K562 (cell line): ENCODE measurements around the gene TMC4. TPM values are rescaled to one million over a fixed set of nuclear protein-coding genes. Genes with fewer than 3 reads are reported as not detected.

ENCODE experiments used
- ATAC-seq: fragments of 200-7000 bp; cut with Tn5 transposase; 3 replicates; pipeline ENCODE4 v1.9.1; 2020; ENCODE audit warnings: moderate library complexity
- BruUV-seq: library from RNA; stranded (reverse); fragments of 400-500 nt; replicated peaks from 2 replicates; lab custom pipeline; 2021; lab: Mats Ljungman, UMichigan
- CTCF ChIA-PET: fragments of 300-600 bp; formaldehyde crosslinking; extraction: SDS; loops from one replicate; lab custom pipeline; 2021; ENCODE audit warnings: low intra/inter-chr PET ratio; lab: Yijun Ruan, JAX
- POLR2A ChIA-PET: fragments of 300-600, 350-650 bp; sonication (Branson Sonifier 250); formaldehyde crosslinking; extraction: SDS; loops from one replicate; lab custom pipeline; 2021; ENCODE audit warnings: antibody characterized with exemption, inconsistent platforms; lab: Yijun Ruan, JAX
- DNase-seq, 4 experiments: peaks; one replicate each; pipeline versions ENCODE4 v3.0.0 to v3.0.0-alpha.2; 2011 to 2018; ENCODE audit warnings: low spot score in 3 of 4, mixed read lengths in 3 of 4; ENCODE audit errors: extremely low read depth in 1 of 4
- FAIRE-seq: peaks from 2 replicates; lab custom pipeline; 2011; peaks lifted over from hg19 to GRCh38; lab: Jason Lieb, UNC
- H2AFZ ChIP-seq: 2 replicates; pipeline ENCODE4 v1.6.0; 2011; ENCODE audit warnings: low read depth, low read length, control low read depth, inconsistent platforms
- H3K27ac ChIP-seq: fragments of 200-600 bp; 3 replicates; pipeline ENCODE4 v1.8.0; 2011; ENCODE audit warnings: low read depth, mild to moderate bottlenecking, control low read depth, inconsistent platforms, low read length, moderate library complexity, mixed read lengths; ENCODE audit errors: extremely low read depth
- H3K27me3 ChIP-seq, 2 experiments: fragments of 300-600 bp in 1 of 2; 2 replicates in 1 of 2; 3 replicates in 1 of 2; pipeline versions ENCODE4 v1.6.0 to v1.8.0; 2011; ENCODE audit warnings: inconsistent platforms in 2 of 2, low read length in 2 of 2, mild to moderate bottlenecking in 1 of 2, mixed read lengths in 1 of 2, moderate library complexity in 1 of 2; ENCODE audit not compliant: control insufficient read depth in 2 of 2, insufficient read depth in 2 of 2
- H3K36me3 ChIP-seq: fragments of 300-600 bp; 3 replicates; pipeline ENCODE4 v1.8.0; 2011; ENCODE audit warnings: mild to moderate bottlenecking, low read length, inconsistent platforms; ENCODE audit not compliant: control insufficient read depth, insufficient read depth
- H3K4me1 ChIP-seq, 2 experiments: fragments of 200-600 bp in 1 of 2; replicated peaks in 1 of 2; 2 replicates in 1 of 2; 3 replicates in 1 of 2; pipeline versions ENCODE4 v1.5.1 to v1.8.0; 2011; ENCODE audit warnings: inconsistent platforms in 2 of 2, low read length in 2 of 2, mild to moderate bottlenecking in 1 of 2, mixed read lengths in 1 of 2, moderate library complexity in 1 of 2; ENCODE audit not compliant: control insufficient read depth in 2 of 2, insufficient read depth in 2 of 2
- H3K4me2 ChIP-seq: 2 replicates; pipeline ENCODE4 v1.6.1; 2011; ENCODE audit warnings: low read length, control low read depth, inconsistent platforms, mixed read lengths; ENCODE audit not compliant: insufficient read depth
- H3K4me3 ChIP-seq: fragments of 200-600 bp; sonication (generic), shearing (Covaris generic); 2 replicates; pipeline ENCODE4 v1.5.1; 2016; ENCODE audit warnings: control low read depth, inconsistent platforms
- H3K79me2 ChIP-seq: fragments of 200-600 bp; 3 replicates; pipeline ENCODE4 v1.8.0; 2011; ENCODE audit warnings: low read length, inconsistent platforms; ENCODE audit not compliant: control insufficient read depth, insufficient read depth
- H3K9ac ChIP-seq, 2 experiments: 2 replicates each; pipeline versions ENCODE4 v1.6.0 to v1.6.1; 2011; ENCODE audit warnings: low read depth in 2 of 2, low read length in 2 of 2, control low read depth in 1 of 2, inconsistent platforms in 1 of 2, mild to moderate bottlenecking in 1 of 2, mixed read lengths in 1 of 2; ENCODE audit not compliant: insufficient read depth in 1 of 2
- H3K9me1 ChIP-seq: one replicate; pipeline ENCODE4 v1.6.0; 2011; ENCODE audit warnings: inconsistent platforms, mild to moderate bottlenecking, low read length, moderate library complexity; ENCODE audit not compliant: control insufficient read depth, insufficient read depth
- H3K9me3 ChIP-seq: replicated peaks from 2 replicates; pipeline ENCODE4 v1.5.1; 2011; ENCODE audit warnings: low read depth, low read length, inconsistent platforms; ENCODE audit not compliant: control insufficient read depth, insufficient read depth
- H4K20me1 ChIP-seq: replicated peaks from 2 replicates; pipeline ENCODE4 v1.6.1; 2011; ENCODE audit warnings: low read length, inconsistent platforms, mixed read lengths; ENCODE audit not compliant: control insufficient read depth, insufficient read depth
- C11orf30 ChIP-seq: fragments of 450-650 bp; IDR thresholded peaks from 2 replicates; pipeline ENCODE4 v1.6.1; 2016; ENCODE audit warnings: low read depth, mild to moderate bottlenecking
- ETV5 ChIP-seq: sonication (generic); formaldehyde crosslinking; IDR thresholded peaks from 2 replicates; pipeline ENCODE4 v1.4.0; 2020; ENCODE audit warnings: low read depth, mild to moderate bottlenecking, missing genetic modification reagents
- KLF10 ChIP-seq: fragments of 250-450 bp; sonication (Bioruptor Pico); IDR thresholded peaks from 2 replicates; pipeline ENCODE4 v1.6.1; 2021; ENCODE audit warnings: matching md5 sums
- POLR2B ChIP-seq: fragments of 450-650 bp; IDR thresholded peaks from 2 replicates; pipeline ENCODE4 v1.6.1; 2018; ENCODE audit warnings: low read depth; ENCODE audit not compliant: partially characterized antibody
- RBFOX2 ChIP-seq: fragments of 200-400 bp; formaldehyde crosslinking; IDR thresholded peaks from 2 replicates; pipeline ENCODE4 v1.6.1; 2017; ENCODE audit warnings: low read depth, mild to moderate bottlenecking, low read length, moderate library complexity
- ZNF511 ChIP-seq: sonication (generic); formaldehyde crosslinking; IDR thresholded peaks from 2 replicates; pipeline ENCODE4 v1.8.0; 2022; ENCODE audit warnings: mild to moderate bottlenecking, missing genetic modification reagents
- WGBS: fragments of 100-300 bp; shearing (Covaris generic); methylation state at CpG from one replicate; pipeline ENCODE4 v1.1.6; 2016; ENCODE audit warnings: low coverage, mixed read lengths; ENCODE audit not compliant: insufficient coverage; ENCODE audit errors: missing lambda C conversion rate; 5-methylcytosine and 5-hydroxymethylcytosine counted together
- in situ Hi-C: fragments of 300-500 bp; cut with MboI; formaldehyde crosslinking; loops from 4 replicates; pipeline ENCODE4 v1.15.0; 2018; ENCODE audit warnings: inconsistent platforms, mixed read lengths
- intact Hi-C: fragments of 100-400 bp; cut with micrococcal nuclease; formaldehyde crosslinking; loops from 2 replicates; pipeline ENCODE4 v1.14.2; 2022
- polyA plus RNA-seq, 8 experiments: library from polyadenylated mRNA; depleted of rRNA in 4 of 8; stranded (reverse) in 5 of 8; unstranded in 3 of 8; fragments of >200 nt; fragmentation: Nextera tagmentation in 2 of 8; fragmentation: Illumina TruSeq in 1 of 8; extraction: Ambion mirVana in 2 of 8; extraction: Trizol in 1 of 8; gene quantifications; 2 replicates each; pipeline versions ENCODE4 v1.2.1 to v1.2.3, GENCODE V29; 2011 to 2014; ENCODE audit warnings: inconsistent platforms in 1 of 8, missing spikeins in 1 of 8
- total RNA-seq, 7 experiments: library from RNA; depleted of rRNA in 6 of 7; stranded (reverse); fragments of >200 nt in 6 of 7; fragmentation: Illumina TruSeq in 2 of 7; extraction: Trizol in 2 of 7; gene quantifications; 2 replicates each; pipeline versions ENCODE4 v1.2.1 to v1.2.3, GENCODE V29; 2011 to 2021; ENCODE audit warnings: low replicate concordance in 1 of 7

TMC4 gene
- total and polyA plus RNA-seq, 9 of the 15 experiments (the other 6 are each of a cell fraction or from before 2014, with no cell fraction given): 0.12 to 0.79 (median 0.36) TPM; not detected in 2

DNA sequence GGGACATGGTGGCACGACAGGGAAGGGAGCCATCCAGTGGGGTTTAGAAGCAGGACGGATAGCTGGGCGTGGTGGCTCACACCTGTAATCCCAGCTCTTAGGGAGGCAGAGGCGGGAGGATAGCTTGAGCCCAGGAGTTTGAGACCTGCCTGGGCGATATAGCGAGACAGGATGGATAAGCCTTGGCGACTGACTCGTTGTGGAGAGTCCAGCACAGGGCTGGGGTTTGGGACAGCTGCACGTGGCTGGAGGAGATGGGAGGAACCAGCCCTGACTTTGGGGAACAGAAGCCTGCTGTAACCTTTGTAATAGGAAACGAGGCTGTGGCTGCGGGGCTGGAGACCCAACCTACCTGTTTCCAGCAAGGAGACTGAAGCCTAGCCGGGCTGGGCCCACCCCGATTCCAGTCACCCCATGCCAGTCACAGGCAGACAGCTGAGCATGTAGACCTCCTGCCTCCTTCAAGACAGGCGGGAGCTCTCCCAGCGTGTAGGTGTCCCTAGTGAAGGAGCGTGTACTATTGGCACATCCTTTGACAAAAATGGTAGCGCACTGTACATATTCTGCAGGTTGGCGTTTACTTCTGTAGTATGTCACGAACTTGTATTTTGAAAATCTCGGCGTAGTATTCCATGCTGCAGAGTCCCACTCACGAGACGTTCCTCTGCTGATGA lies 21.5 kb downstream of the TMC4 start:
- CTCF ChIA-PET: no interaction called here
- no peak for FAIRE-seq
- in situ Hi-C loops: no loop called here

GRCh38 chr19:54149021-54149812 lies 23.7 kb downstream of the TMC4 start:
- no peak overlapping the region for H3K4me2 ChIP-seq
- H3K9me1 ChIP-seq: no peaks in the 10 kb centered on the region
- H3K27ac ChIP-seq: no peak overlapping the region
- intact Hi-C loops: no loop called here
- in situ Hi-C loops: no loop called here
- H4K20me1 ChIP-seq: no peaks in the 10 kb centered on the region; the same call in 1 of the 2 replicates
- no peak overlapping the region for H2AFZ ChIP-seq
- BruUV-seq: no TSS peak
- WGBS: 80% methylated on average over 6 of the region's 12 CpGs
- TF ChIP-seq ZNF511 (CRISPR knock-in tag) (no peak), RBFOX2 (0 out of 2 replicates have a peak, but pooled peaks have one; percentile 20), KLF10 (CRISPR knock-in tag) (no peak)
- 0 out of 4 replicates have a peak overlapping the region, but pooled peaks of 1 of the 2 experiments have one; percentile 8 for H3K9ac ChIP-seq
- H3K27me3 ChIP-seq: no peaks in the 10 kb centered on the region
- peaks cover 96% of the 10 kb centered on the region; the same call in 2 of the 3 replicates for H3K36me3 ChIP-seq
- H3K79me2 ChIP-seq: no peaks in the 10 kb centered on the region
- ATAC-seq (no peak), DNase-seq (no peak), FAIRE-seq (no peak)
- H3K9me3 ChIP-seq: no peaks in the 10 kb centered on the region
- CTCF ChIA-PET: no interaction called here
- peaks cover 0 to 10% of the 10 kb centered on the region in 2 experiments; a peak in 1 of 5 replicates for H3K4me1 ChIP-seq
- H3K4me3 ChIP-seq: no peak overlapping the region
- POLR2A ChIA-PET: interaction anchor here (0.6 to 4.1 kb wide), 4 partner anchors 9 to 62 kb away, joined by 3 to 29 read pairs (median 4); partner anchors contain the start of gene CNOT3

More for the DNA sequence above, 21.5 kb downstream of the TMC4 start:
- BruUV-seq: no TSS peak
- intact Hi-C loops: no loop called here
- peaks cover 95% of the 10 kb centered on the region for H3K36me3 ChIP-seq
- POLR2A ChIA-PET: interaction anchor here (0.6 to 1.5 kb wide), 6 partner anchors 8 to 1302 kb away, joined by 3 to 5 read pairs (median 4); partner anchors contain the start of genes CNOT3 and LENG1
- WGBS: 87% methylated on average over 23 of the region's 23 CpGs
- H3K4me3 ChIP-seq: no peak overlapping the region
- H3K4me2 ChIP-seq: no peak overlapping the region
- DNase-seq: no peak
- TF ChIP-seq POLR2B: peak; percentile 4
- TF ChIP-seq C11orf30: no peak
- TF ChIP-seq ETV5: no peak
- no peaks in the 10 kb centered on the region for H3K79me2 ChIP-seq
- no peaks in the 10 kb centered on the region for H3K9me1 ChIP-seq
- no peaks in the 10 kb centered on the region for H3K9me3 ChIP-seq
- peaks cover 0 to 4% of the 10 kb centered on the region in 2 experiments; a peak in 1 of 5 replicates for H3K4me1 ChIP-seq
- no peaks in the 10 kb centered on the region for H3K27me3 ChIP-seq
- H2AFZ ChIP-seq: no peak overlapping the region
- H3K27ac ChIP-seq: no peak overlapping the region
- no peak for ATAC-seq
- no peaks in the 10 kb centered on the region; the same call in 1 of the 2 replicates for H4K20me1 ChIP-seq
- H3K9ac ChIP-seq: no peak overlapping the region
